Astrocyte of the hippocampus (primary cell): ENCODE measurements around the gene C17orf50.
A peak's percentile ranks its signal among the peaks of the same experiment; 100 is the strongest.

Source experiments
- DNase-seq: peaks from one replicate; pipeline ENCODE4 v3.0.0; 2011; ENCODE audit warnings: low read depth, low spot score

Gene C17orf50

GRCh38 chr17:35752471-35752870 lies 8.2 kb upstream of the C17orf50 start:
- DNase-seq, result no peak

GRCh38 chr17:35752945-35753764 lies 7.5 kb upstream of the C17orf50 start, which contains the start of gene GAS2L2:
GAS2L2 (minus strand) TSS chr17:35753239; CDS start chr17:35752850, 389 bp downstream.
- DNase-seq, result peak; percentile 33

GRCh38 chr17:35757243-35757642 lies 3.4 kb upstream of the C17orf50 start:
- DNase-seq, result no peak

- no peak for DNase-seq
These were observed 914 bp downstream of the C17orf50 start for GRCh38 chr17:35761601-35762000.

GRCh38 chr17:35763767-35764122 lies 3.1 kb downstream of the C17orf50 start:
- no peak for DNase-seq

- DNase-seq, result peak; percentile 96
These were observed 3.7 kb downstream of the C17orf50 start for GRCh38 chr17:35764123-35764991.

GRCh38 chr17:35765086-35765710 lies 4.5 kb downstream of the C17orf50 start:
- DNase-seq, result peak; percentile 48

GRCh38 chr17:35765756-35766488 lies 5.2 kb downstream of the C17orf50 start:
- no peak for DNase-seq

- DNase-seq, result no peak
These were observed 5.8 kb downstream of the C17orf50 start for GRCh38 chr17:35766489-35766877.

GRCh38 chr17:35766903-35767510 lies 6.3 kb downstream of the C17orf50 start:
- peak; percentile 73 for DNase-seq

- DNase-seq, result no peak
These were observed 8.1 kb downstream of the C17orf50 start for GRCh38 chr17:35768797-35769196.

GRCh38 chr17:35769895-35770486 lies 9.3 kb downstream of the C17orf50 start:
- DNase-seq, result no peak

GRCh38 chr17:35773129-35773528 lies 12.4 kb downstream of the C17orf50 start:
- no peak for DNase-seq

- peak; percentile 45 for DNase-seq
These were observed 13.2 kb downstream of the C17orf50 start for GRCh38 chr17:35773679-35774425.

- DNase-seq, result peak; percentile 94
These were observed 13.8 kb downstream of the C17orf50 start for GRCh38 chr17:35774499-35774898.

- peak; percentile 42 for DNase-seq
These were observed 14.4 kb downstream of the C17orf50 start for GRCh38 chr17:35775039-35775438.

GRCh38 chr17:35775583-35775982 lies 14.9 kb downstream of the C17orf50 start:
- DNase-seq, result peak; percentile 15

- no peak for DNase-seq
These were observed 18.0 kb downstream of the C17orf50 start for GRCh38 chr17:35778641-35779196.

- no peak for DNase-seq
These were observed 20.3 kb downstream of the C17orf50 start for GRCh38 chr17:35780950-35781349.

GRCh38 chr17:35784895-35785294 lies 24.2 kb downstream of the C17orf50 start:
- DNase-seq, result no peak
